Adipocyte (in vitro differentiated cells): Measurements from ENCODE around the gene PDCD1LG2.

ENCODE experiments used
- DNase-seq: peaks from one replicate; pipeline ENCODE4 v3.0.0-alpha.2; 2015; ENCODE audit warnings: low read depth
- H3K27me3 ChIP-seq: replicated peaks from 2 replicates; pipeline ENCODE4 v1.7.0; 2013; ENCODE audit warnings: mild to moderate bottlenecking, low read length, moderate library complexity; ENCODE audit not compliant: control insufficient read depth, insufficient read depth
- H3K36me3 ChIP-seq: 2 replicates; pipeline ENCODE4 v1.7.0; 2013; ENCODE audit warnings: low read length, mild to moderate bottlenecking, moderate library complexity; ENCODE audit not compliant: control insufficient read depth, insufficient read depth, severe bottlenecking
- H3K4me1 ChIP-seq: 2 replicates; pipeline ENCODE4 v1.7.0; 2013; ENCODE audit warnings: mild to moderate bottlenecking, low read length, moderate library complexity; ENCODE audit not compliant: control insufficient read depth, insufficient read depth
- H3K4me3 ChIP-seq: 2 replicates; pipeline ENCODE4 v1.7.0; 2013; ENCODE audit warnings: mild to moderate bottlenecking, low read length, moderate library complexity
- H3K9ac ChIP-seq: 2 replicates; pipeline ENCODE4 v1.7.0; 2013; ENCODE audit warnings: mild to moderate bottlenecking, low read length, moderate library complexity
- H3K9me3 ChIP-seq: 2 replicates; pipeline ENCODE4 v1.7.0; 2013; ENCODE audit warnings: mild to moderate bottlenecking, low read length, moderate library complexity; ENCODE audit not compliant: control insufficient read depth

PDCD1LG2 gene

GRCh38 chr9:5593904-5594303 lies 83.6 kb downstream of the PDCD1LG2 start:
- Histone ChIP-seq H3K4me1 (no peaks in the 10 kb centered on the region), H3K36me3 (no peaks in the 10 kb centered on the region), H3K4me3 (no peak overlapping the region), H3K9me3 (no peaks in the 10 kb centered on the region), H3K9ac (no peak overlapping the region), H3K27me3 (no peaks in the 10 kb centered on the region)
- no peak for DNase-seq

- no peaks in the 10 kb centered on the region for H3K27me3 ChIP-seq
- no peak overlapping the region for H3K9ac ChIP-seq
- DNase-seq = no peak
- no peaks in the 10 kb centered on the region for H3K4me1 ChIP-seq
- no peaks in the 10 kb centered on the region for H3K36me3 ChIP-seq
- no peak overlapping the region for H3K4me3 ChIP-seq
- no peaks in the 10 kb centered on the region for H3K9me3 ChIP-seq
These were observed 85.8 kb downstream of the PDCD1LG2 start for GRCh38 chr9:5596173-5596572.

GRCh38 chr9:5608298-5609225 lies 98.2 kb downstream of the PDCD1LG2 start:
- Histone ChIP-seq H3K27me3 (no peaks in the 10 kb centered on the region), H3K9me3 (no peaks in the 10 kb centered on the region), H3K9ac (peak overlapping the region; percentile 43), H3K36me3 (no peaks in the 10 kb centered on the region), H3K4me3 (peak overlapping the region; percentile 70), H3K4me1 (peaks cover 22% of the 10 kb centered on the region)
- peak; percentile 40 for DNase-seq

- Histone ChIP-seq H3K4me3 (peak overlapping the region; percentile 70), H3K9me3 (no peaks in the 10 kb centered on the region), H3K27me3 (no peaks in the 10 kb centered on the region), H3K36me3 (no peaks in the 10 kb centered on the region), H3K4me1 (peaks cover 22% of the 10 kb centered on the region), H3K9ac (peak overlapping the region; percentile 43)
- no peak for DNase-seq
These were observed 98.9 kb downstream of the PDCD1LG2 start for GRCh38 chr9:5609226-5609596.

- no peak for DNase-seq
- Histone ChIP-seq H3K4me1 (peaks cover 22% of the 10 kb centered on the region), H3K27me3 (no peaks in the 10 kb centered on the region), H3K9ac (no peak overlapping the region), H3K4me3 (no peak overlapping the region), H3K9me3 (no peaks in the 10 kb centered on the region), H3K36me3 (no peaks in the 10 kb centered on the region)
These were observed 100.2 kb downstream of the PDCD1LG2 start for GRCh38 chr9:5610491-5610890.

GRCh38 chr9:5611321-5612184 lies 101.2 kb downstream of the PDCD1LG2 start:
- Histone ChIP-seq H3K4me1 (peaks cover 22% of the 10 kb centered on the region), H3K9me3 (no peaks in the 10 kb centered on the region), H3K27me3 (no peaks in the 10 kb centered on the region), H3K4me3 (no peak overlapping the region), H3K9ac (no peak overlapping the region), H3K36me3 (no peaks in the 10 kb centered on the region)
- DNase-seq = peak; percentile 70

- peak; percentile 40 for DNase-seq
- Histone ChIP-seq H3K9ac (no peak overlapping the region), H3K4me3 (no peak overlapping the region), H3K9me3 (no peaks in the 10 kb centered on the region), H3K4me1 (peaks cover 22% of the 10 kb centered on the region), H3K36me3 (no peaks in the 10 kb centered on the region), H3K27me3 (no peaks in the 10 kb centered on the region)
These were observed 101.8 kb downstream of the PDCD1LG2 start for GRCh38 chr9:5612185-5612530.

GRCh38 chr9:5614192-5614591 lies 103.9 kb downstream of the PDCD1LG2 start:
- no peak for DNase-seq

GRCh38 chr9:5614985-5615384 lies 104.7 kb downstream of the PDCD1LG2 start:
- Histone ChIP-seq H3K27me3 (no peaks in the 10 kb centered on the region), H3K36me3 (no peaks in the 10 kb centered on the region), H3K9ac (no peak overlapping the region), H3K9me3 (no peaks in the 10 kb centered on the region), H3K4me3 (no peak overlapping the region), H3K4me1 (peaks cover 17% of the 10 kb centered on the region)
- no peak for DNase-seq

More at GRCh38 chr9:5614192-5614591, 103.9 kb downstream of the PDCD1LG2 start:
- no peak overlapping the region for H3K9ac ChIP-seq
- no peaks in the 10 kb centered on the region for H3K27me3 ChIP-seq
- H3K4me3 ChIP-seq = no peak overlapping the region
- H3K4me1 ChIP-seq = peaks cover 20% of the 10 kb centered on the region
- no peaks in the 10 kb centered on the region for H3K9me3 ChIP-seq
- H3K36me3 ChIP-seq = no peaks in the 10 kb centered on the region

GRCh38 chr9:5617749-5618148 lies 107.4 kb downstream of the PDCD1LG2 start:
- no peak overlapping the region for H3K4me3 ChIP-seq
- H3K27me3 ChIP-seq = no peaks in the 10 kb centered on the region
- H3K9ac ChIP-seq = no peak overlapping the region
- no peaks in the 10 kb centered on the region for H3K36me3 ChIP-seq
- no peak for DNase-seq
- H3K4me1 ChIP-seq = peaks cover 15% of the 10 kb centered on the region
- no peaks in the 10 kb centered on the region for H3K9me3 ChIP-seq

- no peak for DNase-seq
- peaks cover 14% of the 10 kb centered on the region for H3K4me1 ChIP-seq
- H3K27me3 ChIP-seq = no peaks in the 10 kb centered on the region
These were observed 110.2 kb downstream of the PDCD1LG2 start for GRCh38 chr9:5620494-5620893.

More at GRCh38 chr9:5620494-5620893, 110.2 kb downstream of the PDCD1LG2 start:
- no peaks in the 10 kb centered on the region for H3K9me3 ChIP-seq
- no peak overlapping the region for H3K4me3 ChIP-seq
- no peaks in the 10 kb centered on the region for H3K36me3 ChIP-seq
- H3K9ac ChIP-seq = no peak overlapping the region
